Stimulated activated CD4-positive, alpha-beta T cell treated with anti-CD3 and anti-CD28 coated beads, Interleukin-1b, Interleukin-23, amount 100 ng/mL, for 1 hour (primary cell): ENCODE data around the gene HDGFL1.

Source experiments
- DNase-seq, 2 donors: peaks; one replicate each; pipeline ENCODE4 v3.0.0-alpha.2; 2020; ENCODE audit warnings: low read depth in 2 of 2

HDGFL1 gene

GRCh38 chr6:22569281-22570184 lies at the start of gene HDGFL1:
Gene HDGFL1, plus strand, starts transcription at chr6:22569566. Its CDS starts 10 bp downstream, at chr6:22569576.
- DNase-seq: no peak

DNA sequence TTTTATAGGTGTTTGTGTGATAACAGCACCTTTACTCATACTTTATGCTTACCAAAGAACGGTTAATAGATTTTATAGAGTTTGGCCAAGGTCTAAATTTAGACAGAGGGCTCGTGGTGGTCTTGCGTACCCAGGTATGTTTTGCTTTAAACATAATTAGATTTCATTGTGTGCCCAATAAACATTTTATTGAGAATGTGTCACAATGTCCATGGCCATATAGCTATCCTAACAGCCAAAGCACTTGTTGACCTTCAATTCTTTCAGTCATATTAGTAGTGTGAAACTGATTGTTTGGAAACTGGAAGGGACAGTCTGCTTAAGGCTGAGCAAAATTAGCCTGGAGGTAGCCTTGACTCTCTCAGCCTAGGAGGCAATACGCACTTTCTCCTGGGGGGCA lies 48.3 kb upstream of the HDGFL1 start:
- no peak for DNase-seq

DNA sequence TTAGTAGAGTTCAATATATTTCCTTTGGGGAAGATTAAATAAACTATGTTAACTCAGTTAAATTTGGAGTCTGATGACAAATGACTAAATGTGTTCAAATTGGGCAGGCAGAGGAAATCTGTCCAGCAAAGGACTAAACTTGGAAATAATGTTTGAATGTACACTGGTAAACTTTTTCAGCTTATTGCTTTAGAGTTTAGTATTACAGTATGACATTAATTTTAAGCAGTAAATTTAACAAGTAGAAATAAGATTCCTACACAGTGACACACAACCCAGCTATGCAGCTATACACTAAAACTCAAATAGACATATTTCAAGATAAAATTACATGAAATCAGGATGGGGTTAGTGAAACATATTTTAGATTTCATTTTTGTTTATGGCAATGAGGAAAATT lies 42.6 kb upstream of the HDGFL1 start:
- no peak for DNase-seq

DNA sequence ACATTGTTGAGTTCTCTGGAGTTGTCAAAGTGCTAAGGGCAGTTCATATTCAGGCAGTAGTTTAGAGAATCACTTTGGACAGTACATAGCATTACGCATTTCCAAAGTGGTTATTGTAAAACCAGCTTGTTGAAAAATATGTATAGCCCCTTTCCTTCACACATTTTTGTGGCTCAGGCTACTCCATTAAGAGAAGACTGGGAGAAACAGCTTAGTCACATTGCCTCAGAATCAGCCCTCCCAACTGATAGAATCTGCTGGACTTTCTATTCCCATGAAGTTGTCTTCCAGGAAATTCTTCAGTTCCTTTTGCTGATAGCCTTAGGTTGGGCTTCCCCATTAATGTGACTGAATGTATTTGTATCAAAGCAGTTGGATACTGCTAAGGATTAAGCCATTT lies 39.5 kb upstream of the HDGFL1 start:
- DNase-seq: no peak

- DNase-seq: no peak
Observed at GRCh38 chr6:22530506-22530905, 38.9 kb upstream of the HDGFL1 start.

DNA sequence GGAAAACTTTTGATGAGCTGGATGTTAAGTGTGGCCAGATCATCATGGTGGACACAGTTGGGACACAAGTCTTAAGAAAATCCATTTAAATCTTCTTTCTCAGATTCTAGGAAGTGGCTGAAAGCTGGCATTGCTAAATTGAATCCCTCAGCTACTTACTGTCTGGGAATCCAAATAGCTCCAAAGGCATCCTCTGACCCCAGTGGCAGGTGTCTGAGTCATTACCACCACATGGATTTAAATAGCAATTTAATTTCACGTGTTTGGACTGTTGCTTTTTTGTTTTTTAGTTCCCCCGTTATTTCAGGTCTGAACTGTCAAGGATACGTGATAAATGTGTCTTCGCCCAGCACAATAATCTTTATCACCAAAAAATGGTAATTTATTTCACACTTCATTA lies 33.2 kb upstream of the HDGFL1 start:
- DNase-seq: no peak

DNA sequence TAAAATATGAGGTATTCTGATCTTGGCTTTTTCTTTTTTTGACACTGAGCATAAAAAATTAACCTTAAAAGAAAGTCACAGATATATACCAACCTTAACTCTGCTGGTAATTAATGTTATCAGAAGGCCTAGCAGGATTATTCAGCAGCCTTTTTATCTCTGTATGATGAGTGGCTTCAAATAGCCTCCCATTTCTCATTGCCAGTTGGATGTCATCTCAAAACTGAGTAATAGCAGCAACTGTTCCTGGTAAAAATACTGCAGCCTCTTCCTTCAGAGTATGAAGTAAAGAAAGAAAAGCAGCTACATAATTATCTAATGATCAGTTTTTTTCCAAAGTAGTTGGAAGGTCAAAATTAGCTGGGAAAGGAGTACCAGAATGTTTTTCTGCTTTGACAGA lies 24.9 kb upstream of the HDGFL1 start:
- DNase-seq: no peak

DNA sequence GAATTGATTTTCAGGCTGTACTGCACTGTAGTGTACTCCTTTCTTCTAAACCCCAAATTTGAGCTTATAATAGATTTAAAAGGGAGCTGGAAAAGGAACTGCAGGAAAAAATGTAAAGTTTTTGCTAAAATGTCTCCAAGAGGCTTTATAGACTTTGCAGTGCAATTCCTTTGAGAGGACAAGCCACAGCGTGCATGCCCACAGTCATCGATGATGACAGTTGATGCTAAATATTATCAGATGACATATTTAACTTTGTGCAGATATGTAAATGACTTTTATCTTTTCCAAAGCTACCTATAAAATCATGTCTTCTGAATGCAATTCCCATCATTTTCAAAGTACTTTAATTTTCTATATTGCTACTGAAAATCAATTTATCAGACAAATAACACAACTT lies 24.3 kb upstream of the HDGFL1 start:
- DNase-seq: no peak

DNA sequence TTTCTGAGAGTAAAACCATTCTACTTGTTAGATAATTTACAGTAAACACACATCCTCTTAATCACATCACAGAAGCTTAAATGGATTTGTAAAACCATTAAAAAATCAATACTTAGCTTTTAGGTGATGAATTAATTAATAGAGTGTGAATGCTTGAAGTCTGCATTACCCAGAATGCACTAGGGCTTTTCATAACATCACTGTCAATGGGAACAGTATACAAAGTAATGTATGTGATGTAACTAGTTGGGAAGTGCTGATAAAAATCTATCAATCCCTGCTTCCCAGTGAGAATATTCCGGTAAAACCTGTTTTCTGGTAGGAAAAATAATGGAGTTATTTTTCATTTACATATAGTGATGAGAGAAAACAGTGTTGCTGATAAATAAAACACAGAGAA lies 23.1 kb upstream of the HDGFL1 start:
- DNase-seq: no peak

GRCh38 chr6:22550971-22551670 lies 18.2 kb upstream of the HDGFL1 start:
- no peak for DNase-seq

DNA sequence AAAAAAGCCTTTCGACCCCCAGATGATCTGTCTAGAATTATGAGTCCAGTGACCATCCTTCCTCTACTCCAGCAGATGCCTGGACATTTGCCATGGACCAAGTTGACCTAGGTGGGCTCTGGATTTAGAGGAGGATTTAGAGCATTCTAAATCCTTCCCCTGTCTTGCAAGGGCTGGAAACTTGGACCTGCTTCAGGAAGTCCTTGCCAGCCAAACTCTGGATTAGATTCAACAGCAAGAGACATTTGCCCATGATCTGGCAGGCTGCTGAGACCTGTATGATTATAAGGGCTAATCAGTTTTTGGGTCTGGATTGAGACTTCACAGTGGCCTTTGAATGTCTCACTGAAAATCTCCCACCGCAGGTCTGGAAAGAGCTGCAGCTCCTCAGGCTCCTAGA lies 13.1 kb upstream of the HDGFL1 start:
- DNase-seq: no peak

DNA sequence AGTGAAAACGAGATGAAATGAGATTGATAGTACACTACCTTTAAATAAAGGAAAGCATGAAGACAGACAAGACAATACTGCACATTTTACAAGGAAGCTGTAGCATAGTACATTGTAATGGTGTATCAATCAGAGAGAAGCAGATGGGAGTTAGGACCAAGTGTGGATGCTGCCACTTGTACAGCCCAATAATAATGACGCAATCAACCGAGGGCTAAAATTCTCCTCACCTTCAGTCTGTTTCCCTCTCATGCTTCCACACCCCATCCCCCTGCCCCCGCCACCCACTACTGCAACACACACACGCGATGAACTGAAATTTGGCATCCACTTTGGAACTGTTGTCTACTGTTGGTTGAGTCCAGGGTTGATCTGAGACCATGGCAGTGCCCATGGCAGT lies 12.4 kb upstream of the HDGFL1 start:
- no peak for DNase-seq

DNA sequence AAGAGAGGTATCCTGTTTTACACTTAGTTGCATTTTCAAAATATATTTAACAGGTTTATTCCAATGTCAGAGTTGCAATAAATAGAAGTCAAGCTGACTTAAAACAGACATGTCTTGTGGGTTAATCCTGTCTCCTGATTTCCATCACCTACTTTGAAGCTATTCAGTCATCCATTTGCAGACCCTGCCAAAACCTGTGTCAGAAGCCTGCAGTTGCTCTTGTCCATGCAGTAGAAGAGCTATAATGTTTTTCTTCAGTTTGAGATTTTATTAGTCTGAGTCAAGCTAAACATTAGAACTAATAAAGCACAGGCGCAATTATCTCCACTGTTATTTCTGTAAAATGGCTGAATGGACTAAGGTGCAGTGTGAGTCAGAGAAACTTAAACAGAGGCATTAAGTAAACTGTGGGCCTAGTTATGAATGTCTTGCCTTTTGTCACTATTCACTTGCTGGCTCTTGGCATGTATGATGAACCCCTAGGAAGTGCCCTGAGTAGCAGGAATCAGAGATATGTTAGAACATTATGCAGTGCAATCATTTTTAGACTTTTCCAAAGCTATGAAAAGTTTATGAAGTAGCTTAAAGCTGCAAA lies 11.0 kb upstream of the HDGFL1 start:
- DNase-seq: no peak

- DNase-seq: no peak
Observed at GRCh38 chr6:22568854-22569253, 512 bp upstream of the HDGFL1 start.

- no peak for DNase-seq
Observed at GRCh38 chr6:22570185-22570551, 802 bp downstream of the HDGFL1 start.

- DNase-seq: no peak
Observed at GRCh38 chr6:22575190-22575589, 5.8 kb downstream of the HDGFL1 start.

DNA sequence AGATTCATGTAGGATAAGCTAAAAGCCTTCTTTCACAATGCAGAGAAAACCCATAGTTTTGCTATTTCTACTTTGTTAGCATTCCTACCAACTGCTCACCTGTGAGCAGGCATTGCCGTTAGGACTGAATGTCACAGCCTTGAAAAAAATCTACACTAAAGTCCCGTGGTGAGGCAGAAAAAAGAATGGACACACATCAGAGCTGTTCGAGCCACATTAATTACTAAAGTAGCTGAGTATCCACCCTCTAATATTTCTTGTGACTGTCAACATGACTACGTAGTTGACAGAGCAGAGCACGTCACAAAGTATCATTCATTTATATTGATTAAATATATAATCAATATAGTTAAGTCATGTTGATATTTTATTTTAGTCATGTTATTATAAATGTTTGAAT lies 10.1 kb downstream of the HDGFL1 start:
- no peak for DNase-seq

- DNase-seq: no peak
Observed at GRCh38 chr6:22580337-22580736, 11.0 kb downstream of the HDGFL1 start.

DNA sequence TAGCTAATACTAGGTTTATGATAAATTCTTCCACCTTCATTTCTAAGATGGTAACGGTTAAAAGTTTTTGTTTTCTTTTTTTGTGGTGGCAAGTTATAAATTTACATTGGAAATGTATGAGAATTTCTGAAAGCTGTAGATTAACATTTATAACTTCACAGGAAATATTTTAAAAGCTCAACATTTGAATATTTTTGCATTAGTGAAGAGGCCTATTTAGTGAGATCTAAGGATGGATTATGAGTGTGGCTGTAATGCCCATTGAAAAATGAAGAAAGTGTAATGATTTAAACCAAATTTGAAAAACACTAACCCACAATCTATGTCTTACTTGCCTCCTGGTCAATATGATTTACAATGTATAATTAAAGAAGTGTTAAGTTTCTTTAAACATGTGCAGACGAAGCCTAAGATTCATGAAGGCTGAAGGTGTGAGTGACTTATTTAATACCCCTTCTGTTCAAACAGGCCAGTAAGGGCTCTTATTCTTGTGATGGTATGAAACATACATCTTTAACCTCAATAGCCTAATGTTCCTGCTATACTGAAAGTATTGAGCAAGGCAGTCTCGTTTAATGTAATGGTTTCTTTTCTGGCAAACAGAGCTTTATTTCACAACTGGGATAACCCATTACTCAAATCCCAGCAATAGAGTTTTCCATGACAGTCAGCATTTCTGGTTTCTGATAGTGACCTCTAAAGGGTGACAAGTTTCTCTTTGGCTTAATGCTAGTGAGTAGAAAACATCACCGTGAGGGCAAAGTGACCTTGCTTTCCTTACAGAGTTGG lies 13.2 kb downstream of the HDGFL1 start:
- no peak for DNase-seq

DNA sequence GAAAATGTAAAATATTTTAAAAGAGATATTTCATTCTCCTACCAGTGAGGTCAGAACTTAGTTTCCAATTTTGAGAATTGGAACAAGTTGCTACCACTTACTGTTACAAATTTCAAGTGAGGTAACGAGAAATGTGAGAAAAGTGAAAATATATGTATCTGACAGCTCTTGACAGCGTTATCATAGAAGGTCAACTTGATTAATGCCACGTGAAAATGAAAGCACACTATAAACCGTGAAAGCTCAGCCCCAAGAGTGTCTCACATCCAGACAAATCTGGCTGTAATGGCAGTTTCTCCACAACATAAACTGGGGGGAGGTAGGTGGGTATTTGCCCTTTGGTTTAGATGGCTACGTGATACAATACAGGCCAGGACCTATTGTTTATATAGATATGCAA lies 13.9 kb downstream of the HDGFL1 start:
- DNase-seq: no peak

DNA sequence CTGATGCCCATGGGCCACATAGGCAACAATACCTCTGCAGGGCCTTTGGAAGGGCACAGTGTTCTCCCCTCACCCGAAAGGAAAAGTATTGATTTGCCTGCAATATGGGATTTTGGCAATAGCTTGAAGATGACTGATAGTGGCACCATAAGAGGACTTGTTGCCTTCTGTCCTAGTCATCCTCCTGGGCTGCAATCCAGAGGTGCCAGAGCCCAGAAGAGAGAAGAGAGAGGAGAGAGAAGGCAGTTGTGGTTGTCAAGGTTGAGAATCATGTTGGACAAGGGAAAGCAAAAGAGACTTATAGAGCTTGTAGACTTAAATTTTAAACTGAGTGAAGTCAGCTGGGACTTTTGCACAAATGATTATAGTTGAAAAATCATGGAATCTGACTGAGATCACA lies 14.6 kb downstream of the HDGFL1 start:
- no peak for DNase-seq

DNA sequence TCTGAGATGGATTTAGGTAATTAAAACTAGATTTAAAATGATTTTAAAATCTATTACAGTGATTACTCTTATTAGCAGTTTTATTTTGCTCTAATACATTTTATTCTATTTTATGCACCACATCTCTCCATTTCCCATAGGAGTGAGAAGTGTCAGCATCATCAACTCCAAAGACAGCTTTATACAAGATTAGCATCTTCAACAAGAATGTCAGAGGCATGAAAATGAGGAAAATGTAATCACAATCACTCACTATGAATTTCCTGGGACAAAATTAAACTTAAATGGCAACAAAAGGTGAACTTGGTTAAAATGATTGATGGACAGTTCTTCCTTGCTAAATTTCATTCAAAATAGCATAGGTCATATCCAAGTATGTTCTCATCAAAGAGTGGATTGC lies 19.8 kb downstream of the HDGFL1 start:
- no peak for DNase-seq
